ENCODE data around the gene PXMP4.

- no peak for TF ChIP-seq POLR2AphosphoS5 (IDR thresholded peaks at IDR 0.05; ENCODE audit: low read depth, low read length)
- TF ChIP-seq, protein P1, sequence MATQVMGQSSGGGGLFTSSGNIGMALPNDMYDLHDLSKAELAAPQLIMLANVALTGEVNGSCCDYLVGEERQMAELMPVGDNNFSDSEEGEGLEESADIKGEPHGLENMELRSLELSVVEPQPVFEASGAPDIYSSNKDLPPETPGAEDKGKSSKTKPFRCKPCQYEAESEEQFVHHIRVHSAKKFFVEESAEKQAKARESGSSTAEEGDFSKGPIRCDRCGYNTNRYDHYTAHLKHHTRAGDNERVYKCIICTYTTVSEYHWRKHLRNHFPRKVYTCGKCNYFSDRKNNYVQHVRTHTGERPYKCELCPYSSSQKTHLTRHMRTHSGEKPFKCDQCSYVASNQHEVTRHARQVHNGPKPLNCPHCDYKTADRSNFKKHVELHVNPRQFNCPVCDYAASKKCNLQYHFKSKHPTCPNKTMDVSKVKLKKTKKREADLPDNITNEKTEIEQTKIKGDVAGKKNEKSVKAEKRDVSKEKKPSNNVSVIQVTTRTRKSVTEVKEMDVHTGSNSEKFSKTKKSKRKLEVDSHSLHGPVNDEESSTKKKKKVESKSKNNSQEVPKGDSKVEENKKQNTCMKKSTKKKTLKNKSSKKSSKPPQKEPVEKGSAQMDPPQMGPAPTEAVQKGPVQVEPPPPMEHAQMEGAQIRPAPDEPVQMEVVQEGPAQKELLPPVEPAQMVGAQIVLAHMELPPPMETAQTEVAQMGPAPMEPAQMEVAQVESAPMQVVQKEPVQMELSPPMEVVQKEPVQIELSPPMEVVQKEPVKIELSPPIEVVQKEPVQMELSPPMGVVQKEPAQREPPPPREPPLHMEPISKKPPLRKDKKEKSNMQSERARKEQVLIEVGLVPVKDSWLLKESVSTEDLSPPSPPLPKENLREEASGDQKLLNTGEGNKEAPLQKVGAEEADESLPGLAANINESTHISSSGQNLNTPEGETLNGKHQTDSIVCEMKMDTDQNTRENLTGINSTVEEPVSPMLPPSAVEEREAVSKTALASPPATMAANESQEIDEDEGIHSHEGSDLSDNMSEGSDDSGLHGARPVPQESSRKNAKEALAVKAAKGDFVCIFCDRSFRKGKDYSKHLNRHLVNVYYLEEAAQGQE (IDR thresholded peaks at IDR 0.05; ENCODE audit: insufficient read depth in 1 of 2, low read depth in 2 of 2, low read length in 2 of 2) = no peak
Measured at GRCh38 chr20:33719277-33719988, 677 bp downstream of the PXMP4 start.

Measured in PFSK-1 (cell line).